HAP-1 (cell line): ENCODE results near the gene SGIP1.
A peak's percentile ranks its signal among the peaks of the same experiment; 100 is the strongest.

Experiments used
- DNase-seq, 2 experiments: peaks; one replicate each; pipeline ENCODE4 v3.0.0-alpha.2; 2016 to 2020; ENCODE audit warnings: low spot score in 2 of 2
- H3K27me3 ChIP-seq: fragments of 250-450 bp; sonication (Bioruptor Pico); 2 replicates; pipeline ENCODE4 v1.5.1; 2020; ENCODE audit warnings: low read depth, mild to moderate bottlenecking, moderate library complexity
- H3K36me3 ChIP-seq: fragments of 250-450 bp; sonication (Bioruptor Pico); replicated peaks from 2 replicates; pipeline ENCODE4 v1.5.1; 2020; ENCODE audit warnings: mild to moderate bottlenecking
- H3K4me1 ChIP-seq: fragments of 250-450 bp; sonication (Bioruptor Pico); 2 replicates; pipeline ENCODE4 v1.5.1; 2020; ENCODE audit warnings: mild to moderate bottlenecking
- H3K4me3 ChIP-seq: fragments of 250-450 bp; sonication (Bioruptor Pico); 2 replicates; pipeline ENCODE4 v1.5.1; 2020; ENCODE audit warnings: mild to moderate bottlenecking, moderate library complexity
- H3K9me3 ChIP-seq: fragments of 250-450 bp; sonication (Bioruptor Pico); 2 replicates; pipeline ENCODE4 v1.5.1; 2020; ENCODE audit warnings: mild to moderate bottlenecking, moderate library complexity
- in situ Hi-C: fragments of 300-500 bp; cut with MboI; formaldehyde crosslinking; loops from 3 replicates; pipeline ENCODE4 v1.14.3; 2020; ENCODE audit warnings: low sequenced_read_pairs, inconsistent platforms, mixed read lengths

Gene SGIP1

DNA sequence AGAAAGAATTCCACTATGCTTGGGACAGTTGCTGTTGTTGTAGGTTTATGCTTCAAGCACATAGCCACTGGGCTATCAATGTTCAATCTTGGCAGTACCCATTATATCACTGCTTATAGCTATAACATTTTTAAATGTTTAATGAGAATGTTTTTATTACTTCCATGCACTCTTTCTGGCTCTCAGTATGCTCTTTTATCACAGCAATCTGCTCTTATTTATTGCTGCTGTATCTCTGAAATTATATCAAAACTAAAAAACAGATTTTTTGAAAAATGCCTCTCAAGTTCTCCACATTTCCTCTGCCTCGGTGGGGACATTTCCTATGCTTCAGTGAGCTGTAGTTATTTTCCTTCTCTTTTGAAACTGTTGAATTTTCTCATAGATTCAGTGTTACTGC, 5.4 kb upstream of the SGIP1 start:
- in situ Hi-C loops: no loop called here
- Histone ChIP-seq H3K27me3 (no peaks in the 10 kb centered on the region), H3K4me1 (peaks cover 15% of the 10 kb centered on the region), H3K36me3 (no peaks in the 10 kb centered on the region), H3K4me3 (no peak overlapping the region), H3K9me3 (no peaks in the 10 kb centered on the region)
- DNase-seq: no peak

DNA sequence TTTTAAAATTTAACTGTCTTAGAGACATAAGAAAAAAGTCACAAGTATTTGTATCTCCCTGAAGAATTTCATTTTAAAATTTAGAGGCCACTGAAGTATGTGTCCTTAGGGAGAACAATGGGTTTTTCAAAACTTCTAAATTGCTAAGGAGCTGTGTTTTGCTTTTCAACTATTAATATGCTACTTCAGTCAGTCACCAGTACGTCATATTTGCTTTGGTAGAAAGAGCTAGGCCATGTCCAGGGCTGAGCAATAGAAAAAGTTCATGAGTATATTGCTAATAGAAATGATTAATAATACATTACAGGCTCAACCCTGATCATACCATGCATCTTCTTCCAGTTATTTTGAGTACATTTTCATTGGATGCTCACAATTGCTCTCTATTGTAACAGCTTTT, 1.7 kb upstream of the SGIP1 start:
- H3K36me3 ChIP-seq: no peaks in the 10 kb centered on the region
- no peaks in the 10 kb centered on the region for H3K9me3 ChIP-seq
- no peak for DNase-seq
- peaks cover 18% of the 10 kb centered on the region for H3K4me1 ChIP-seq
- in situ Hi-C loops: no loop called here
- H3K4me3 ChIP-seq: no peak overlapping the region
- no peaks in the 10 kb centered on the region for H3K27me3 ChIP-seq

DNA sequence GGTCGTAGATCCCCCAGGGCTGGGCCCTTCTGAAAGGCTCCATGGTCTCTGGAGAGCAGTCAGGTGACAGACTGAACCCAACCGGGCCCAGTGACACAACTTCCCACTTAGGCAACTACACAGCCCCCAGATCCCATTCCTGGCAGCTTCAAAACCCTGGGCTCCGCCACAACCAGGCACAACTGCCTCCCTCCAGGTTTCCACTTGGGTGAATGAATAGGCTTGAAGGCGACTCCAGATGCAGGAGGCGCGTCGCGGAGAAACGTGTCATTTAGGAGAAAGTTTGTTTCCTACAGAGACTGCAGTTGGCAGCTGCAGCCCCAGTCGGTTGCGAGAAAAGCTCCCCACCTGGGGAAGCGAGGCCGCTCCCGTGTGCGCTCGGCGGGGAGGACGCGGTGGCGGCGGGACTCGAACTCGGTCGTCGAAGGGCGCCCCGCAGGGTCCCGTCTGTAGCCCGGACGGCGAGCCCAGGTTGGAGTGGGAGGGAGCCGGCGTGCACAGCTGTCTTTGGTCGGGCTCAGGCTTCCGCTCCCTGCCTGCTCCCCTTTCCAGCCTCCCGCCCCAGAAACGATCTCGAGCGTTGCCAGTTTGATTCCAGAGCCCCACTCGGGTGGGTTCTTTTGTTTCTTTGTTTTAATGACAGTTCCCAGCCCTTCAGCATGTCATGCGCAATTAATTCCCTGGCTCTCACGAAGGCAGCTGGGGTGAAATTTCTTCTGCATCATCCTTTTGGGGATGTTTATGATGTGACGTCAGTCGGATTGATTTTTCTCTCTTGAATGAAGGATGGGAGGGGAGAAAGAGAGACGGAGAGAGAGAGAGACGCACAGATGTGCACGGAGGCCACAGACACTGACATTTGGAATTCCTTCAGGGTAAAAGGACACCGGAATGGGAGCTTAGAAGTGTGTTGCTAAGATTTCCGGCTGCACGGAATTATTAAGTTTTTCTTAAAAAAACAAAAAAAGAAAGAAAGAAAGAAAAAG, 862 bp upstream of the SGIP1 start:
- no peak for DNase-seq
- in situ Hi-C loops: no loop called here
- no peaks in the 10 kb centered on the region for H3K27me3 ChIP-seq
- no peaks in the 10 kb centered on the region for H3K9me3 ChIP-seq
- no peak overlapping the region for H3K4me3 ChIP-seq
- no peaks in the 10 kb centered on the region for H3K36me3 ChIP-seq
- H3K4me1 ChIP-seq: peaks cover 15% of the 10 kb centered on the region

DNA sequence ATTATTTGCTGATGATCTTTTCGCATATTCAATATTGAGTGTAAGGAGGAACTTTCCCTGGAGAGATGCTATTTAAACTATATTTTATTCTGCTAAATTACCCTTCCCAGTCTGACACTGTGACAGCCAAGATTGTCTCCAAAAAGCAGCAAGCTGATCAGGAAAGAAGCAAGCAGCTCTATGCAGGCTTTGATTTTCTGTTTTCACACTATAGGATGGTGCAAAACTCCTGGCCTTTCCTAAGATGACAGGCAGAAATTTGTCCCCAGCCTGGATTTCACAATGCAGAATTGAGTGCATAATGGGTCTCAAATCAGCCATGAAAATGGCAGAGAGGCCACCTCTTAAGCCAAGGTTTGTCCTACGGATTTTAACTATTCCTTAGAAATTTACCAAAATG, 1.1 kb downstream of the SGIP1 start:
- peaks cover 12% of the 10 kb centered on the region for H3K4me1 ChIP-seq
- in situ Hi-C loops: no loop called here
- no peaks in the 10 kb centered on the region for H3K27me3 ChIP-seq
- no peaks in the 10 kb centered on the region for H3K9me3 ChIP-seq
- DNase-seq: no peak
- H3K36me3 ChIP-seq: no peaks in the 10 kb centered on the region
- no peak overlapping the region for H3K4me3 ChIP-seq

DNA sequence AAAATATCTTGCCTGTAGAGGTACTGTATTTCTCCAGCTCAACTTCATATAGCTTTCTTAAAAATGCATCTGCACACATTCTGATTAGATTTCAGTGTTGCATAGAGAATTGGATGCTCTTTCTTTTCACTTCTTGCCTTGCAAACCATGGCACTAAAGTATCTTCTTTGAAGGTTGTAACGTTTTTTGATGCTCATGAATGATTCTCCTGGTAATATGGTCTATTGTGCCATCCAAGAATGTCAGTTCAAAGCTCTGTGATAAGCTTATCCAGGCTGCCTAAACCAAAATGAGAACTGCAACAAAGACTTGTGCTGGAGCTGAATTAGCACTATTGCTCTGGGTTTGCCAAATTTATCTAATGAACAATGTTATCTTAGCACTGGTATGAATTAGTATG, 1.9 kb downstream of the SGIP1 start:
- peaks cover 16% of the 10 kb centered on the region for H3K4me1 ChIP-seq
- H3K9me3 ChIP-seq: no peaks in the 10 kb centered on the region
- no peaks in the 10 kb centered on the region for H3K36me3 ChIP-seq
- in situ Hi-C loops: no loop called here
- no peaks in the 10 kb centered on the region for H3K27me3 ChIP-seq
- DNase-seq: no peak
- H3K4me3 ChIP-seq: no peak overlapping the region

DNA sequence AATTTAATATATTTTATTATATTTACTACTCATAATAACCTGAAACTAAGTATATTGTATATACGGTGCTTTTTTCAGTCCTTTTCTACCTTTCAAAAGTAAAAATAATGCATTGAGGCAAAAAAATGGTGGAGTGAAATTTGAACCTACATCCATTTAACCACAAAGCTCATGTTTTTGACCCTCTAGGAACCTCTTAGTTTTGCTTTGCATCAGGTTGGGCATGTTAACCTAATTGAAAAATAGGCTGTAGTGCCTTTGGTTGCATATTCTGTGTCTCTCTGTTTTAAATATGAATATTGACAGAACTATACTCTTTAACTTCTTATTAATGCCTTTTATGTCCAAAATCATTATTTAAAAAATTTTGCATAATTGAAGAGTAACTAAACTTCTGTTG, 3.8 kb downstream of the SGIP1 start:
- Histone ChIP-seq H3K27me3 (no peaks in the 10 kb centered on the region), H3K4me1 (peaks cover 29% of the 10 kb centered on the region), H3K4me3 (no peak overlapping the region), H3K36me3 (no peaks in the 10 kb centered on the region), H3K9me3 (no peaks in the 10 kb centered on the region)
- DNase-seq: no peak
- in situ Hi-C loops: no loop called here

DNA sequence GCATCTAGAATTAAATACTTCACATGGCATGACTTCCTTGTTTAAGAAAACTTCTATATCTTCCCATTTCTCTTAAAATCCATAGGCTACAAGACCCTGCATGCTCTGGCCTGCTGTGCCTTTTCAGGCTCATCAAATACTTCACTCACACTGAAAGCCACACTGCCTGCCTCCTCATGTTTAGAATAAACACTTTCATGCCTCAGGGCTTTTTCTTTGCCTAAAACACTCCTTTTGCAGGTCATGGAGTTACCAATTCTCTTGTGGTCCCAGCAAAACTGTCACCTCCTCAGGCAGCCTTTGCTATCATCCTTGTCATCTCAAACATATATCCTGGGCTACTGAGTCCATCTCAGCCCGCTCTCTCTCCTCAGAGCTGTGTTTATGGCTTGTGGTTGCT, 5.5 kb downstream of the SGIP1 start:
- H3K9me3 ChIP-seq: no peaks in the 10 kb centered on the region
- no peak overlapping the region for H3K4me3 ChIP-seq
- H3K27me3 ChIP-seq: no peaks in the 10 kb centered on the region
- in situ Hi-C loops: no loop called here
- H3K4me1 ChIP-seq: peaks cover 40% of the 10 kb centered on the region
- DNase-seq: no peak
- H3K36me3 ChIP-seq: no peaks in the 10 kb centered on the region

DNA sequence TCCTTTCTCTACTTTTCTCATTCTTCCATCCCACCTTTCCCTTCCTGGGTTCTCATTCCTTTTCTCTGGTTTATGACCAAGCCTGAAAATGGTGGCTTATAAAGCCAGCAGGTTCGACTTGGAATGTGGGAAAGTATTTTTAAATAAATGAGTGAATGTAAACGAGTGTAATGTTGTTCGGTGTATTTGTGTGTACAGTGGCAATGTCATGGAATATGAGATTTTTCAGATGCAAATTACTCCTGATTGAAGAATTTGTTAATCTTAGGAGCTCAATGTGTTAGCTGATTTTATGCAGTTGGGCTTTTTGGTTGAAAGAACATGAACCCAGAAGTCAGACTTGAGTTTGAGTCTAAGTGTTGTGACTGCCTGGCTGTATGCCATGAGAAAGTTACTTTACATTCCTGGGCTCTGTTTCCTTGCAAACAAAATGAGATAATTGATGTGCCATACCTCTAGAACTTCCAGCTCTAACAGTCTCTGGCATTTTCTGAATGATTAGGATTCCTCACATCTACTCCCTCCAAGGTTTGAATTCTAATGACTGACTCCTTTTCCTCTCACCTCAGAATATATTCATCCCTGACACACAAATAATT, 6.6 kb downstream of the SGIP1 start:
- Histone ChIP-seq H3K4me1 (peaks cover 40% of the 10 kb centered on the region), H3K27me3 (no peaks in the 10 kb centered on the region), H3K36me3 (no peaks in the 10 kb centered on the region), H3K4me3 (no peak overlapping the region), H3K9me3 (no peaks in the 10 kb centered on the region)
- DNase-seq: peak; percentile 61 to 82
- in situ Hi-C loops: no loop called here

DNA sequence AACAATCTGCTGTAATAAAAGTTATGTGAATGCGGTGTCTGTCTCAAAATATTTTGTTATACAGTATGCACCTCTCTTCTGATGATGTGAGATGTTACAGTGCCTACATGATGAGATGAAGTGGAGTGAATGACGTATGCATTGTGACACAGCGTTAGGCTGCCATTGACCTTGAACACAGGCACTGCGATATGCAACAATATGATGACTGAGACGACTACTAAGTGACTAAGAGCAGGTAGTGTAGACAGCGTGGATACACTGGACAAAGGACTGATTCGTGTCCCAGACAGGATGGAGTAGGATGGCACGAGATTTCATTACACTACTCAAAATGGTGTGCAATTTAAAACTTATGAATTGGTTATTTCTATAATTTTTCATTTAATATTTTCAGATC, 8.4 kb downstream of the SGIP1 start:
- no peaks in the 10 kb centered on the region for H3K36me3 ChIP-seq
- H3K27me3 ChIP-seq: no peaks in the 10 kb centered on the region
- H3K4me1 ChIP-seq: peaks cover 37% of the 10 kb centered on the region
- no peaks in the 10 kb centered on the region for H3K9me3 ChIP-seq
- in situ Hi-C loops: no loop called here
- DNase-seq: no peak
- H3K4me3 ChIP-seq: no peak overlapping the region

DNA sequence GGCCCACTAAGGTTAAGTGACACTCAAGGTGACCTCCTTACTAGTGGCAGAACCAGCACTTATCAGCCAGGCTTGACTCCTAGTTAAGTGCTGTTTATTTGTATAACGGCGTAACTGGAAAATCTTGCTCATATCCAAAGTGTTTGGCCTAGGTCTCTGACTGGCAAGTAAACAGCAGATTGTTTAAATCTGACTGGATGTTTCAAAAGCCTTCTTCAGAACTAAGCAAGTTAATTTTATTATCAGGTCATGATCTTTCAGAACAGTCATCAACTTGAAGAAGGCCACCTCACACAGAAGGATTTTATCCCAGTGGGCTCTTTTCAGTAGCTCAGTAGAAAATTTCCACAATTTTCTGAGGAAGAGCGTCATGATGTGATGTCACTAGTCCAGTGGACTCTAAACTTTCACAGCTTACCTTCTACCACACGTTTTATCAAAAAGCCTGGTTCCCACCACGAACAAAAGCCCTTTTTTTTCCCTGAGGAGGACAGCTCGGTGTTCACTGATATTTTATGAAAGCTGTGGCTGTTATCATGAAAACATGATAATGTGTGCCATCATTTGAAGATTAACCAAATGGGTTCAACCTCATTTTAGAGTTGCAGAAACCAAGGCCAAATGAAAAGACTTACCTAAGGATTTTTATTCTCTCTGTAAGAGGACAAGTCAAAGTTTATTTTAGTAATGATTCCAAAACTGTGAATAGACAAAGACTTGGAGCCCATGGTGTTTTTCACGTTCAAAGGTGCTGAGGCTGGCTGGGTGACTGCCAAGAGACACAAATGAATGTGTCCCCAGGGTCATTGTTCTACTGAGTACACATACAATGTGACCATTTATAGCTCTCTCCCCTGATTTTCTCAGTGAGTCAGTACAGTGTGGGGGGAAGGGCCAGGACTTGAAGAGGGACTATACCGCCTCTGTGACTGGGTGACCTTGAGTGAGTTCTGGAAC, 9.1 kb downstream of the SGIP1 start:
- Histone ChIP-seq H3K36me3 (no peaks in the 10 kb centered on the region), H3K27me3 (no peaks in the 10 kb centered on the region), H3K9me3 (no peaks in the 10 kb centered on the region), H3K4me3 (no peak overlapping the region), H3K4me1 (peaks cover 37% of the 10 kb centered on the region)
- DNase-seq: peak; percentile 81 to 90
- in situ Hi-C loops: no loop called here

DNA sequence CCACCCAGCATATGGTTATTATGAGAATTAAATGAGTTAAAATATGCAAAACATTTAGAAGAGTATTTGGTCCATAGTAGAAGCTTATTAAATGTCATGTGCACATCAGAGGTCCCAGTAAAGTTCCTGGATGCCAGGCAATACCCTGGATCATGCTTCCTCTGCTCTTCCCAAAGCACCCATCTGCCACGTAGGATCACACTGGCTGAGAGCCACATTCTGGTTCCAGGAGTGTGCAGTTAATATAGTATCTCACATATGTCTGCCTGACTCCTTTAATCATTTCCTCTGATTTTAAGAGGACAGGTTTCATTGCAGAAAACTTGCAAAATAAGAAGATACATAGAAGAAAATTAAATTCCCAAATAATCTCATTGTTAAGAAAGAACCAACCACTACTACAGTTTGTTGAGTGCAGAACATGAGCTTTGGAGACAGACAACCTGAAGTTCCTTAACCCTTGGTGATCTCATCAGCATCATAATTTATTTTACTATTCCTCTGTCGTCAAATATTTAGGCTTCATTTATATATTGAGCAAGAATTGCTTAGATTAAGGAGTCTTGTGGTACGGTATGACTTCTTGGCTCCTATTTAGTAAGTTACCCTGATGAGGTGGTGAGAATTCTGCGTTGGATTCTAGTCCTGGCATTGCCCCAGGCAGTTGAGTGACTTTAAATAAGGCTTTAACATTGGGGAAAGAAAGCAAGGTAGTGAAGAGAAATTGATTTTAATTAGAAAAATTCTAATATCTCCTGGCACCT, 12.3 kb downstream of the SGIP1 start:
- Histone ChIP-seq H3K4me3 (no peak overlapping the region), H3K27me3 (no peaks in the 10 kb centered on the region), H3K9me3 (no peaks in the 10 kb centered on the region), H3K36me3 (no peaks in the 10 kb centered on the region), H3K4me1 (peaks cover 20% of the 10 kb centered on the region)
- in situ Hi-C loops: no loop called here
- DNase-seq: no peak

DNA sequence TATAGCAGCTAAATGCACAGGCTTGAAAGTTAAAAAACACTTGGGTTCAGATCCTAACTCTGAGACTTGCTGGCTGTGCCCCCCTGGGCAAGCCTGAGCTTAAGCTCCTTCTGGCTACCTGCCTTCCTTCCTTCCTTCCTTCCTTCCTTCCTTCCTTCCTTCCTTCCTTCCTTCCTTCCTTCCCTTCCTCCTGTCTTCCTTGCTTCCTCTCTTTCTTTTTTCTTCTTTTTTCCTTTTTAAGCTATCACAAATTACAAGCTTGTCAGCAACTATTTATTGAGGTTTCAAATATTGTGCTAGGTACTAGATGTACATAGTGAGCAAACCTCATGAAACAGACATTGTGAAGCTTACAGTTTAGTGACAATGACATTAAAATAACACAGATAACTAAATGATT, 15.1 kb downstream of the SGIP1 start:
- in situ Hi-C loops: no loop called here
- H3K4me3 ChIP-seq: no peak overlapping the region
- no peaks in the 10 kb centered on the region for H3K36me3 ChIP-seq
- DNase-seq: no peak
- no peaks in the 10 kb centered on the region for H3K9me3 ChIP-seq
- H3K4me1 ChIP-seq: no peaks in the 10 kb centered on the region; the same call in 1 of the 2 replicates
- no peaks in the 10 kb centered on the region for H3K27me3 ChIP-seq

DNA sequence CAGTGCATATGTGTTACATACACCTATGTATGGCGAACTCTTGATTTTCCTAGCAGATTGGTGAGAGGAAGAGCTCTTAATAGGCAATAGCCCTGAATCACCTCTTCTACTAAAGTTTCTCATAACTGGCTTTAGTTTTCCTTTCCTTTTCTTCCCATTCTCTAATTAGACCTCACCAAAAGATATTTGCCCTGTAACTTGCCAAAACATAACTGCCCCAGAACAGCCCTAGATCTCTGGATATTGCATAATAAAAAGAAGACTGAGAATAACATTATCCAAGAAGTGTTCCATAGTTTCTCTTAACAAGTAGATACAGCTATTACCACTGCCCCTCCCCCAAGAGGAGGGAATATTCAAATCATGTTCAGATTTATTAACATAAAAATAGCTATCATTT, 16.3 kb downstream of the SGIP1 start:
- no peaks in the 10 kb centered on the region for H3K36me3 ChIP-seq
- H3K4me3 ChIP-seq: no peak overlapping the region
- no peaks in the 10 kb centered on the region for H3K9me3 ChIP-seq
- DNase-seq: no peak
- no peaks in the 10 kb centered on the region for H3K4me1 ChIP-seq
- in situ Hi-C loops: no loop called here
- peaks cover 4% of the 10 kb centered on the region; the same call in 1 of the 2 replicates for H3K27me3 ChIP-seq
